ENCODE data around the gene ANGPTL4.
A peak's percentile ranks its signal among the peaks of the same experiment; 100 is the strongest.
"Not testable (repeated sequence)": the region's sequence is repeated elsewhere in the genome, so short reads cannot be mapped to it uniquely, and the experiment has no call there.

The ANGPTL4 gene

GRCh38 chr19:8404391-8405151, 40.6 kb downstream of the ANGPTL4 start:
- no peak for DNase-seq (ENCODE audit: extremely low read depth in 1 of 2, low read depth in 1 of 2)

GRCh38 chr19:8410718-8411117, 46.8 kb downstream of the ANGPTL4 start:
- not testable (repeated sequence) for DNase-seq (ENCODE audit: extremely low read depth in 1 of 2, low read depth in 1 of 2)

DNA sequence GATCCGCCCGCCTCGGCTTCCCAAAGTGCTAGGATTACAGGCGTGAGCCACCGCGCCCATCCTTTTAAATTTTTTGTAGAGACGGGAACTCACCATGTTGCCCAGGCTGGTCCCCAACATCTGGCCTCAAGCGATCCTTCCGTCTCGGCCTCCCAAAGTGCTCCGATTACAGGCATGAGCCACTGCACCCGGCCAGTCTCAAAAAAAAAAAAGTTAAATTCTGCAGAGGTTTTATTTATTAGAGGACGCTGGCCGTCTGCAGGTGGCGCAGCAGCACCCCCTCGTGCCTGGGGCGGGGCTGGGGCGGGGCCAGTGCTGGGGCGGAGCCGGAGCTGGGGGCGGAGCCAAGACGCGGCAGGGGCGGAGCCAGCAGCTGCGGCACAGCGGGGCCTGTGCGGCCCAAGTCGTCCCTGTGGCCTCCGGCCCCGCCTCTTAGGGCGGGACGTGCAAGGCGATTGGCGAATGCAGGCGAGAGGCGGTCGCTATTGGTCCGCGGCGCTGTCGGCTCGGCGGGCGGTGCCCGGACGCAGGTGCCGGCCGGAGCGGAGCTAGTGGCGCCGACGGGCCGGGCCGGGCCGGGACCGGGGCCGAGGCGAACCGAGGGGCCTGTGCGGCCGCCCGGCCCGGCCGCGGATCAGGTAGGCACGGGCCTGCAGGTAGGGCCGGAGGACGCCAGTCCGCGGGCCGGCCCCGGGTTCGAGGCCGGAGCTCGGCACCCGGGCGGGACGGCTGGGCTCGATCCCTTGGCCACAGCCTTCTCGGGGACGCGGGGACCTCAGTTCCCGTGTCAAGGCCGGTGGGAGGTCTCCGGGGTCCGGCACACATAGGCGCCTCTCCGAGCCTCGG, 49.1 kb downstream of the ANGPTL4 start, which contains the start of gene MARCHF2:
Gene MARCHF2, plus strand, starts transcription at position 523 of the 846 bp plus-strand sequence. CDS start 8,536 bp downstream, outside the sequence.
- DNase-seq (ENCODE audit: extremely low read depth in 1 of 2, low read depth in 1 of 2): peak; percentile 91 to 95

- no peak for DNase-seq (ENCODE audit: extremely low read depth in 1 of 2, low read depth in 1 of 2)
Measured at GRCh38 chr19:8413629-8413995, 49.7 kb downstream of the ANGPTL4 start.

DNA sequence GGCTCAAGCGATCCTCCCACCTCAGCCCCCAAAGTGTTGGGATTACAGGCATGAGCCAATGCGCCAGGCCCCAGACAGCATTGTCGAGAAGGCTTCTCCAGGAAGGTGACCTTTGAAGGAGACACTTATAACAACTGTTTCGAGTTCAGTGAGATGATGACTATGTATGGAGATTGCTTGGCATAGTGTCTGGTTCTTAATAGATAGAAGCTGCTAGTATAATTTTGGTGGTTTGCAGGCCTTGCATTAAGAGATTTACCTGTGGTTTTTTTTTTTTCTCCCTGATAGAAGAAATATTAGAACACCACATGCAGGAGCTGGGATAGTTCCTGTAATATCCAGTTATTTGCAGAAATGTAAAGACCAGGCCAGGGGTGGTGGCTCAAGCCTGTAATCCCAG, 52.8 kb downstream of the ANGPTL4 start:
- DNase-seq (ENCODE audit: extremely low read depth in 1 of 2, low read depth in 1 of 2): no peak

- no peak for DNase-seq (ENCODE audit: extremely low read depth in 1 of 2, low read depth in 1 of 2)
Measured at GRCh38 chr19:8421484-8422461, 57.8 kb downstream of the ANGPTL4 start.

DNA sequence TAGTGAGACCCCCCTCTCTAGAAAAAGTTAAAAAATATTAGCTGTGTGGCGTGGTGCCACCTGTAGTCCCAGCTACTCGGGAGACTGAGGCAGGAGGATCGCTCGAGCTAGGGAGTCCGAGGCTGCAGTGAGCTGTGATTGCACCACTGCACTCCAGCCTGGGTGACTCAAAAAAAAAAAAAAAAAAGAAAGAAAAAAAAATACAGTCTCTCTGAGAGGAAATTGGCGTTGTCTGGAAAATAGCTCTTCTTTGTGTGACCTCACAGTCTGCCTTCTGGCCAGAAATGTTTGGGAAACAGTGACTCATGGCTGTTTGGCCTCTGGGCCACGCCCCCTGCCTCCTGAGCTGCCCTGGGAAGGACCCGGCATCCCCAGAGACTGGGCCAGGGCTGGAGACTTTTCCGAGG, 59.9 kb downstream of the ANGPTL4 start:
- no peak for DNase-seq (ENCODE audit: extremely low read depth in 1 of 2, low read depth in 1 of 2)

All from stimulated activated CD8-positive, alpha-beta memory T cell treated with anti-CD3 and anti-CD28 coated beads, Interleukin-7, amount 100 ng/mL, for 48 hours (primary cell).